MCF 10A (cell line): Measurements from ENCODE around the gene AKAP8. TPM values are rescaled to one million over a fixed set of nuclear protein-coding genes. Genes with fewer than 3 reads are reported as not detected.
"Not testable (repeated sequence)": the region's sequence is repeated elsewhere in the genome, so short reads cannot be mapped to it uniquely, and the experiment has no call there.

Experiments used
- BruUV-seq: library from RNA; stranded (reverse); fragments of 400-500 nt; replicated peaks from 2 replicates; lab custom pipeline; 2021; lab: Mats Ljungman, UMichigan
- CTCF ChIA-PET: fragments of 300-600 bp; sonication (Branson Sonifier 250); formaldehyde crosslinking; extraction: SDS; loops from one replicate; lab custom pipeline; 2021; ENCODE audit warnings: antibody characterized with exemption, inconsistent platforms; lab: Yijun Ruan, JAX
- POLR2A ChIA-PET: fragments of 300-600, 350-650 bp; sonication (Branson Sonifier 250); formaldehyde crosslinking; extraction: SDS; loops from one replicate; lab custom pipeline; 2020; ENCODE audit warnings: antibody characterized with exemption, inconsistent platforms; lab: Yijun Ruan, JAX
- DNase-seq: peaks from one replicate; pipeline ENCODE4 v3.0.0-alpha.2; 2018; ENCODE audit not compliant: unreplicated experiment
- H3K27ac Mint-ChIP-seq: one replicate; pipeline ENCODE4 v1.8.0; 2022; ENCODE audit warnings: mild to moderate bottlenecking, low read depth, mixed read lengths; ENCODE audit not compliant: unreplicated experiment
- H3K27me3 Mint-ChIP-seq: one replicate; pipeline ENCODE4 v1.8.0; 2022; ENCODE audit warnings: mixed read lengths; ENCODE audit not compliant: insufficient read depth, unreplicated experiment
- H3K36me3 Mint-ChIP-seq: one replicate; pipeline ENCODE4 v1.8.0; 2022; ENCODE audit warnings: mild to moderate bottlenecking, moderate library complexity, mixed read lengths; ENCODE audit not compliant: insufficient read depth, unreplicated experiment
- H3K4me1 Mint-ChIP-seq: one replicate; pipeline ENCODE4 v1.8.0; 2022; ENCODE audit warnings: mixed read lengths; ENCODE audit not compliant: insufficient read depth, unreplicated experiment
- H3K4me3 Mint-ChIP-seq: one replicate; pipeline ENCODE4 v1.8.0; 2022; ENCODE audit warnings: mild to moderate bottlenecking, moderate library complexity, mixed read lengths; ENCODE audit not compliant: unreplicated experiment
- H3K9me3 Mint-ChIP-seq: one replicate; pipeline ENCODE4 v1.8.0; 2022; ENCODE audit warnings: mixed read lengths; ENCODE audit not compliant: unreplicated experiment
- intact Hi-C: fragments of 100-400 bp; cut with micrococcal nuclease; formaldehyde crosslinking; loops from 2 replicates; pipeline ENCODE4 v1.14.1; 2022
- total RNA-seq: library from RNA; stranded (reverse); gene quantifications from 2 replicates; pipeline ENCODE4 v1.2.3, GENCODE V29; 2022
- TF ChIP-seq, protein P1 (sequence below): fragments of 200-600 bp; IDR thresholded peaks from one replicate; pipeline ENCODE4 v1.8.0; 2022; ENCODE audit warnings: antibody characterized with exemption, mild to moderate bottlenecking; ENCODE audit not compliant: unreplicated experiment

The AKAP8 gene
- total RNA-seq, 1 experiment from 2014 or later, result 37.8 TPM

DNA sequence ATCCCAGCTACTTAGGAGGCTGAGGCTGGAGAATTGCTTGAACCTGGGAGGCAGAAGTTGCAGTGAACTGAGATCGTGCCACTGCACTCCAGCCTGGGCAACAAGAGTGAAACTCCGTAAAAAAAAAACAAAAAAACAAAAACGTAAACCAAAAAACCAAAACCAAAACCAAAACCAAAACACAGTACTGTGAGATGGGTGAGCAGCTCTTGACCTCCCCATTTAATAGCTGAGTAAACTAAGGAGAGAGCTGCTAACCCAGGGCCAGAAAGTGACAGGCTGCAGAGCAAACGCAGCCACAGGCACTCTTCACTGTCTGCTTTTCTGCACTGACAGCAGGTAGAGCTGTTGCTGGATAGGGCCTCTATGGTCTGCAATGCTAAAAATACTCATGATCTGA is 19.6 kb downstream of the AKAP8 start:
- CTCF ChIA-PET, DNase-seq, BruUV-seq, H3K9me3 Mint-ChIP-seq, intact Hi-C loops, H3K27ac Mint-ChIP-seq, H3K4me1 Mint-ChIP-seq, H3K27me3 Mint-ChIP-seq, H3K4me3 Mint-ChIP-seq: not testable (repeated sequence)
- POLR2A ChIA-PET, result interaction anchor here (0.9 to 1.6 kb wide), 3 partner anchors 9 to 27 kb away, joined by 3 to 4 read pairs (median 3); partner anchors contain the start of gene BRD4
- peaks cover 88% of the 10 kb centered on the region for H3K36me3 Mint-ChIP-seq

DNA sequence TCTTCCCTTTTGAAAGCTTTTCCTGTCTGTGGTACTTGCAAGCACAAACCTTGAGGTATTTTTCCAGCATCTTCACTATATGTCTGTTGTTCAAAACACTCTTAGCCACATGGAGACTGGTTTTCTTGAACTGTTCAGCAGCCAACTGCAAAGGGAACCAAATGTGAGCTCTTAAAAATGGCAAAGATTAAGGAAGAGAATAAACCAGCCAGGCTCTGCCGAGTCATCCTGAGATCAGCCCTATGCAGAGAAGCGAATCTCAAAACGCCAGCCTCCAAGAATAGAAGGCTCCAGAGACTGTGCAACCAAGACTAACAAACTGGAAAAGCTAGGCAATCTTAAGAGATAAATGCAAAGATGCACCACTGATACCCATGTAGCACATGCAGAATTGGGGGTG is 20.7 kb downstream of the AKAP8 start:
- Mint-ChIP-seq H3K9me3 (no peaks in the 10 kb centered on the region), H3K4me1 (no peaks in the 10 kb centered on the region), H3K36me3 (peaks cover 88% of the 10 kb centered on the region), H3K27me3 (no peaks in the 10 kb centered on the region), H3K27ac (no peak overlapping the region), H3K4me3 (no peak overlapping the region)
- BruUV-seq, result no TSS peak
- POLR2A ChIA-PET, result interaction anchor here (1.2 kb wide), 1 partner anchor 20 kb away, joined by 3 read pairs; no protein-coding TSS in a partner anchor
- CTCF ChIA-PET, result interaction anchor here (0.6 kb wide), 1 partner anchor 34 kb away, joined by 3 read pairs; no protein-coding TSS in a partner anchor
- TF ChIP-seq, protein P1, sequence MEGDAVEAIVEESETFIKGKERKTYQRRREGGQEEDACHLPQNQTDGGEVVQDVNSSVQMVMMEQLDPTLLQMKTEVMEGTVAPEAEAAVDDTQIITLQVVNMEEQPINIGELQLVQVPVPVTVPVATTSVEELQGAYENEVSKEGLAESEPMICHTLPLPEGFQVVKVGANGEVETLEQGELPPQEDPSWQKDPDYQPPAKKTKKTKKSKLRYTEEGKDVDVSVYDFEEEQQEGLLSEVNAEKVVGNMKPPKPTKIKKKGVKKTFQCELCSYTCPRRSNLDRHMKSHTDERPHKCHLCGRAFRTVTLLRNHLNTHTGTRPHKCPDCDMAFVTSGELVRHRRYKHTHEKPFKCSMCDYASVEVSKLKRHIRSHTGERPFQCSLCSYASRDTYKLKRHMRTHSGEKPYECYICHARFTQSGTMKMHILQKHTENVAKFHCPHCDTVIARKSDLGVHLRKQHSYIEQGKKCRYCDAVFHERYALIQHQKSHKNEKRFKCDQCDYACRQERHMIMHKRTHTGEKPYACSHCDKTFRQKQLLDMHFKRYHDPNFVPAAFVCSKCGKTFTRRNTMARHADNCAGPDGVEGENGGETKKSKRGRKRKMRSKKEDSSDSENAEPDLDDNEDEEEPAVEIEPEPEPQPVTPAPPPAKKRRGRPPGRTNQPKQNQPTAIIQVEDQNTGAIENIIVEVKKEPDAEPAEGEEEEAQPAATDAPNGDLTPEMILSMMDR, result no peak
- no peak for DNase-seq
- intact Hi-C loops, result no loop called here

DNA sequence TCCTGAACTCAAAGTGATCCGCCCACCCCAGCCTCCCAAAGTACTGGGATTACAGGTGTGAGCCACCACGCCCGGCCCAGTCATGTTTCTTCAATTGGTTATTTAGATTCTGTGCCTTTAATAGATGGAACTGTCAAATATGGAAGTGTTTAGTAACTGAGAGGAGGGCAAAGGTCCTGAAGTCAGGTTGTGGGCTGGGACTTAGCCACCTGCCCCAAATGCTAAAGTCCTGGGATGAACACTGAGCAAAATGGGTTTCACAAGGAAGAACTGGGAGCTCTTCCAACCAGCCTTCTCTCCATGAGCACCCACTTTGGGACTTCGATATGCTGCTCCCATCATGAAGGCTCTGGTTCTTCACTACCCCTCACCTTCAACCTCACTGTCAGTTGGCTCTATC is 21.7 kb downstream of the AKAP8 start:
- no peaks in the 10 kb centered on the region for H3K4me1 Mint-ChIP-seq
- CTCF ChIA-PET, result interaction anchor here (0.7 kb wide), 1 partner anchor 77 kb away, joined by 3 read pairs; no protein-coding TSS in a partner anchor
- BruUV-seq, result no TSS peak
- no peaks in the 10 kb centered on the region for H3K9me3 Mint-ChIP-seq
- H3K27ac Mint-ChIP-seq, result no peak overlapping the region
- H3K4me3 Mint-ChIP-seq, result no peak overlapping the region
- no peaks in the 10 kb centered on the region for H3K27me3 Mint-ChIP-seq
- H3K36me3 Mint-ChIP-seq, result peaks cover 91% of the 10 kb centered on the region
- DNase-seq, result no peak
- intact Hi-C loops, result no loop called here
- TF ChIP-seq, protein P1, result no peak
- POLR2A ChIA-PET, result interaction anchor here (0.7 to 1.0 kb wide), 4 partner anchors 20 to 62 kb away, joined by 3 to 4 read pairs (median 4); no protein-coding TSS in a partner anchor

DNA sequence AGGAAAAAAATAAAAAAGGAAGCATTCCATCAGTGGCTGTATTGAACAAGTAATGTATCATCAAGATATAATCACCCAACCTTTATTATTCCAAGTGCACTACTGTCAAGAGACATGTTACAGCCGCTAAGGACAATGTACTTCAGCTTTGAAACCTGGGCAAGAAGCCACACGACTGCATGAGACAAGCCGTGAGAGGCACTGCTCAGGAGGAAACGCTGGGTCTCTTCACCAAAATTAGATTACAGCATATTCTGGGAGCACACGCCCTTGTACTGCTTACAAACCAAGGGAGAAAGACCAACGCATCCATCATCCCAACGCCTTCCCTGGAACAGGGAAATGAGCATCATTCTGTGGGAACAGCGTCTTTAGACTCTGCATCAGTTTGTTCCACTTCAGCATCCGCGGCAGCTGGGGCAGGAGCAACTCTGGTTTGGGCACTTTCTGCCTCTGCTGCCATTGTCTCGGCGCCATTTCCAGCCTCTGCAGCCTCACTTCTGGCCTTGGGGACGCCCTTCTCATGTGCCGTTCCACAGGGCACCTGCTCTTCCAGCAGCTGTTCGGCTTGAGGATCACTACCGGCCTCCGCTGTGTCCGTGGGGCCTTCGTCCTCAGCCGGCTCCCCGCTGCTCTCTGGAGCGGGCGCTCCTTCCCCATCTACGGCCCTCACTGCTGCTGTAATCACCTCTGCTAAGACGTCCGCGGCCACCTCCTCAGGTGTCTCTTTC is 24.9 kb downstream of the AKAP8 start:
- H3K4me1 Mint-ChIP-seq, result no peaks in the 10 kb centered on the region
- no peaks in the 10 kb centered on the region for H3K9me3 Mint-ChIP-seq
- H3K4me3 Mint-ChIP-seq, result no peak overlapping the region
- intact Hi-C loops, result no loop called here
- no peak overlapping the region for H3K27ac Mint-ChIP-seq
- peaks cover 86% of the 10 kb centered on the region for H3K36me3 Mint-ChIP-seq
- TF ChIP-seq, protein P1, result no peak
- BruUV-seq, result no TSS peak
- no peaks in the 10 kb centered on the region for H3K27me3 Mint-ChIP-seq
- ChIA-PET CTCF (interaction anchor here (0.6 to 0.7 kb wide), 2 partner anchors 19 to 104 kb away, joined by 3 to 4 read pairs; no protein-coding TSS in a partner anchor), POLR2A (no interaction called here)
- DNase-seq, result no peak
